Measurements from ENCODE around the gene MAGEC2. TPM values are rescaled to one million over a fixed set of nuclear protein-coding genes. Genes with fewer than 3 reads are reported as not detected.

MAGEC2 gene
- total RNA-seq, 2 donors from 2014 or later: 29.1 TPM; not detected in 1

GRCh38 chrX:142249721-142250120 lies 44.6 kb upstream of the MAGEC2 start:
- intact Hi-C loops (cut with DNase I): no loop called here
- TF ChIP-seq POLR2AphosphoS5 (IDR thresholded peaks at IDR 0.05) (no peak), POLR2A (IDR thresholded peaks at IDR 0.05) (no peak)
- H3K4me1 ChIP-seq (replicated peaks): no peaks in the 10 kb centered on the region
- H3K27ac ChIP-seq: no peak overlapping the region
- H3K9me3 ChIP-seq: no peaks in the 10 kb centered on the region
- WGBS: 80% methylated on average over 2 of the region's 5 CpGs
- DNase-seq (ENCODE audit: low spot score): no peak
- no peak overlapping the region for H3K4me3 ChIP-seq
- no peaks in the 10 kb centered on the region for H3K27me3 ChIP-seq (replicated peaks; ENCODE audit: insufficient read depth)
- H3K36me3 ChIP-seq: no peaks in the 10 kb centered on the region

GRCh38 chrX:142244568-142244967 lies 39.5 kb upstream of the MAGEC2 start:
- no peaks in the 10 kb centered on the region for H3K36me3 ChIP-seq
- intact Hi-C loops (cut with DNase I): no loop called here
- H3K27ac ChIP-seq: no peak overlapping the region
- no CpG with 5 or more reads among the region's 4 CpGs for WGBS
- no peaks in the 10 kb centered on the region for H3K9me3 ChIP-seq
- H3K4me1 ChIP-seq (replicated peaks): no peaks in the 10 kb centered on the region
- no peak overlapping the region for H3K4me3 ChIP-seq
- no peaks in the 10 kb centered on the region for H3K27me3 ChIP-seq (replicated peaks; ENCODE audit: insufficient read depth)
- DNase-seq (ENCODE audit: low spot score): no peak
- TF ChIP-seq POLR2A (IDR thresholded peaks at IDR 0.05) (no peak), POLR2AphosphoS5 (IDR thresholded peaks at IDR 0.05) (no peak)
- TF ChIP-seq, protein P1, sequence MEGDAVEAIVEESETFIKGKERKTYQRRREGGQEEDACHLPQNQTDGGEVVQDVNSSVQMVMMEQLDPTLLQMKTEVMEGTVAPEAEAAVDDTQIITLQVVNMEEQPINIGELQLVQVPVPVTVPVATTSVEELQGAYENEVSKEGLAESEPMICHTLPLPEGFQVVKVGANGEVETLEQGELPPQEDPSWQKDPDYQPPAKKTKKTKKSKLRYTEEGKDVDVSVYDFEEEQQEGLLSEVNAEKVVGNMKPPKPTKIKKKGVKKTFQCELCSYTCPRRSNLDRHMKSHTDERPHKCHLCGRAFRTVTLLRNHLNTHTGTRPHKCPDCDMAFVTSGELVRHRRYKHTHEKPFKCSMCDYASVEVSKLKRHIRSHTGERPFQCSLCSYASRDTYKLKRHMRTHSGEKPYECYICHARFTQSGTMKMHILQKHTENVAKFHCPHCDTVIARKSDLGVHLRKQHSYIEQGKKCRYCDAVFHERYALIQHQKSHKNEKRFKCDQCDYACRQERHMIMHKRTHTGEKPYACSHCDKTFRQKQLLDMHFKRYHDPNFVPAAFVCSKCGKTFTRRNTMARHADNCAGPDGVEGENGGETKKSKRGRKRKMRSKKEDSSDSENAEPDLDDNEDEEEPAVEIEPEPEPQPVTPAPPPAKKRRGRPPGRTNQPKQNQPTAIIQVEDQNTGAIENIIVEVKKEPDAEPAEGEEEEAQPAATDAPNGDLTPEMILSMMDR (IDR thresholded peaks at IDR 0.05): no peak

GRCh38 chrX:142238536-142238935 lies 33.4 kb upstream of the MAGEC2 start:
- no peak for TF ChIP-seq POLR2A (IDR thresholded peaks at IDR 0.05)
- no peak for TF ChIP-seq POLR2AphosphoS5 (IDR thresholded peaks at IDR 0.05)
- TF ChIP-seq, protein P1 (IDR thresholded peaks at IDR 0.05): no peak
- WGBS: 89% methylated on average over 1 of the region's 1 CpG

GRCh38 chrX:142233400-142233799 lies 28.3 kb upstream of the MAGEC2 start:
- no peaks in the 10 kb centered on the region for H3K9me3 ChIP-seq
- 58% methylated on average over 1 of the region's 1 CpG for whole genome bisulfite sequencing
- intact Hi-C loops (cut with DNase I): no loop called here
- H3K27ac ChIP-seq: no peak overlapping the region
- no peaks in the 10 kb centered on the region for H3K36me3 ChIP-seq
- no peaks in the 10 kb centered on the region for H3K4me1 ChIP-seq (replicated peaks)
- TF ChIP-seq POLR2AphosphoS5 (IDR thresholded peaks at IDR 0.05) (no peak), POLR2A (IDR thresholded peaks at IDR 0.05) (no peak)
- TF ChIP-seq, protein P1 (IDR thresholded peaks at IDR 0.05): no peak
- DNase-seq (ENCODE audit: low spot score): no peak
- no peak overlapping the region for H3K4me3 ChIP-seq
- no peaks in the 10 kb centered on the region for H3K27me3 ChIP-seq (replicated peaks; ENCODE audit: insufficient read depth)

More at GRCh38 chrX:142238536-142238935, 33.4 kb upstream of the MAGEC2 start:
- intact Hi-C loops (cut with DNase I): no loop called here
- no peaks in the 10 kb centered on the region for H3K36me3 ChIP-seq
- no peak overlapping the region for H3K4me3 ChIP-seq
- DNase-seq (ENCODE audit: low spot score): no peak
- H3K27ac ChIP-seq: no peak overlapping the region
- no peaks in the 10 kb centered on the region for H3K9me3 ChIP-seq
- no peaks in the 10 kb centered on the region for H3K27me3 ChIP-seq (replicated peaks; ENCODE audit: insufficient read depth)
- H3K4me1 ChIP-seq (replicated peaks): no peaks in the 10 kb centered on the region

GRCh38 chrX:142214081-142214480 lies 9.0 kb upstream of the MAGEC2 start:
- Histone ChIP-seq H3K9me3 (no peaks in the 10 kb centered on the region), H3K27ac (no peak overlapping the region), H3K4me3 (no peak overlapping the region), H3K27me3 (replicated peaks; ENCODE audit: insufficient read depth) (no peaks in the 10 kb centered on the region), H3K36me3 (no peaks in the 10 kb centered on the region), H3K4me1 (replicated peaks) (no peaks in the 10 kb centered on the region)
- no peak for DNase-seq (ENCODE audit: low spot score)
- 61% methylated on average over 4 of the region's 4 CpGs for WGBS
- intact Hi-C loops (cut with DNase I): no loop called here
- TF ChIP-seq POLR2AphosphoS5 (IDR thresholded peaks at IDR 0.05) (no peak), POLR2A (IDR thresholded peaks at IDR 0.05) (no peak)
- TF ChIP-seq, protein P1 (IDR thresholded peaks at IDR 0.05): no peak

All from prostate gland (tissue), 2 donors.